VCaP (cell line): ENCODE measurements around the gene NARF.
"Not testable (repeated sequence)": the region's sequence is repeated elsewhere in the genome, so short reads cannot be mapped to it uniquely, and the experiment has no call there.

ENCODE experiments used
- H3K27ac ChIP-seq: fragments of 450-650 bp; 2 replicates; pipeline ENCODE4 v1.5.1; 2017
- CTCF ChIP-seq: fragments of 450-650 bp; conservative IDR thresholded peaks from 2 replicates; pipeline ENCODE4 v1.5.1; 2017; ENCODE audit warnings: mild to moderate bottlenecking, moderate library complexity

The NARF gene

GRCh38 chr17:82450357-82451106, 8.0 kb upstream of the NARF start, which contains the start of gene CYBC1:
TSS of gene CYBC1 (minus strand) at chr17:82450752. CDS start at chr17:82449254, 1,498 bp downstream.
- TF ChIP-seq CTCF: 0 out of 2 replicates have a peak, but pooled peaks have one; percentile 7

GRCh38 chr17:82452162-82452561, 6.4 kb upstream of the NARF start:
- H3K27ac ChIP-seq: no peak overlapping the region
- TF ChIP-seq CTCF: no peak

More at GRCh38 chr17:82450357-82451106, 8.0 kb upstream of the NARF start, which contains the start of gene CYBC1:
- H3K27ac ChIP-seq: peak within 1 kb of the TSS; percentile 88

DNA sequence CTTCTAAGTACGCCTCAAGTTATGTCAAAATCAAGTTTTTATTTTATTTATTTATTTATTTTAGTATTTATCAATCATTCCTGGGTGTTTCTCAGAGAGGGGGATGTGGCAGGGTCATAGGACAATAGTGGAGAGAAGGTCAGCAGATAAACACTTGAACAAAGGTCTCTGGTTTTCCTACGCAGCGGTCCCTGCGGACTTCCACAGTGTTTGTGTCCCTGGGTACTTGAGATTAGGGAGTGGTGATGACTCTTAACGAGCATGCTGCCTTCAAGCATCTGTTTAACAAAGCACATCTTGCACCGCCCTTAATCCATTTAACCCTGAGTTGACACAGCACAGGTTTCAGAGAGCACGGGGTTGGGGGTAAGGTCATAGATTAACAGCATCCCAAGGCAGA, 5.4 kb upstream of the NARF start:
- H3K27ac ChIP-seq: not testable (repeated sequence)

- H3K27ac ChIP-seq: not testable (repeated sequence)
Measured at GRCh38 chr17:82453706-82454105, 4.8 kb upstream of the NARF start.

DNA sequence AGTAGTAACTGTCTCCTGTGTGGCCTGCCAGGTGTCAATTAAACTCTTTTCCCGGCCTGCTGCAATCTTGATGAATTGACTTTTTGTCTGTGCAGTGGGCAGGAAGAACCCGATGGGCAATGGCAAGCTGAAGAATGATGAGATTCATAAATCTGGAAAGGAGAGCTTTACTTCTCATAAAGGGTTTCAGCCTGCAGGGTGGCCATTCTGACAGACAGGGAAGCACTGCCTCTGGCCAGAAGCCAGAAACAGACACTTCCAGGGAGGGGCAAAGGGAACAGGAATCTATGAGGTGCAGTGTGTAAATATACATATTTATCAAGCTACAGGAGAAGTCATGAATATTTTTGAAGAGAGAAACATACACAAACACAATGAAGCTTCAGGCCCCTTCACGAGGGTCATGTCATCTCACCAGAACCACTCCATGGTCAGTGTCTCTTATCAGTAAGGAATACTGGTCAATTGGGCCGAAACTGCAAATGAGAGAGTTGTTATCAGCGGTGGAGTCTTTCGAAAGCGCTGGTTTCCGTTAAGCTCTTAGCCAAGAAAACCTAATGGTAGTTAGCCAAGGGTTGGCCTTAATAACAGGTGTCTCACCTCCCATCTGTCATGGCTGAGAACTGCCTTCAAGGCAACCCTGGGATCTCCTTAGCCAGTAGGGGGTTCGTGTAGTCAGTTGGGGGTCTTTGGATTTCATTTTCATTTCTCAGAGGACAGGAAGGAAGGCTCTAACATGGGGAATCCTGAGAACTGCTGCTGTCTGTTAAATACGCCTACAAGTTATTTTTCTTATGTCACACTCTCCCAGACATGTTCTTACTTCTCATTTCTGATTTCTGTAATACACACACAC, 1.2 kb upstream of the NARF start:
- TF ChIP-seq CTCF: no peak
- H3K27ac ChIP-seq: peak overlapping the region; percentile 100

- peak overlapping the region; percentile 100 for H3K27ac ChIP-seq
- TF ChIP-seq CTCF: no peak
Measured at GRCh38 chr17:82457929-82458178, 687 bp upstream of the NARF start.

- TF ChIP-seq CTCF: no peak
- H3K27ac ChIP-seq: peak overlapping the region; percentile 100
Measured at GRCh38 chr17:82458885-82459424, 414 bp downstream of the NARF start.

DNA sequence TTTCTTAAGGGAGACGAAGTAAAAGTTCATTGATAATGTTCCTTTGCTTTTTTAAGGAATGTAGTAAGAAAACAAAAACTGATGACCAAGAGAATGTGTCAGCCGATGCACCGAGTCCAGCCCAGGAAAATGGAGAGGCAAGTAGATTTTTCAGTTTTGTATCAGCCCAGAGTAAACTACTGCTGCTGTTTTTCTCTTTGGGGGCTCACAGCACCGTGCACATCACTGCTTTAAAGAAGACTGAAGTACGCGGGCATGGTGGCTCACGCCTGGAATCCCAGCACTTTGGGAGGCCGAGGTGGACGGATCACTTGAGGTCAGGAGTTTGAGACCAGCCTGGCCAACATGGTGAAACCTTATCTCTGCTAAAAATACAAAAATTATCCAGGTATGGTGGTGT, 1.4 kb downstream of the NARF start:
- H3K27ac ChIP-seq: peak overlapping the region; percentile 100
